Transverse colon (tissue), 4 donors: Measurements from ENCODE around the gene SPATA13. TPM values are rescaled to one million over a fixed set of nuclear protein-coding genes. Genes with fewer than 3 reads are reported as not detected.

Source experiments
- DNase-seq: peaks from one replicate; pipeline ENCODE4 v3.0.0-alpha.2; 2019
- H3K27ac ChIP-seq, 4 donors: fragments of 200-600 bp; sonication (generic); 2 replicates each; pipeline ENCODE4 v1.5.1; 2016 to 2018; ENCODE audit warnings: inconsistent platforms in 4 of 4
- H3K27me3 ChIP-seq: fragments of 200-600 bp; sonication (generic); 2 replicates; pipeline ENCODE4 v1.5.1; 2017; ENCODE audit warnings: inconsistent platforms
- H3K36me3 ChIP-seq, 4 donors: fragments of 200-600 bp; sonication (generic); 2 replicates each; pipeline ENCODE4 v1.5.1; 2017 to 2019; ENCODE audit warnings: inconsistent platforms in 4 of 4
- H3K4me1 ChIP-seq, 4 donors: fragments of 200-600 bp; sonication (generic); 2 replicates each; pipeline ENCODE4 v1.5.1; 2017 to 2020; ENCODE audit warnings: inconsistent platforms in 4 of 4
- H3K4me3 ChIP-seq, 4 donors: fragments of 200-600 bp; sonication (generic); 1 replicate in 1 of 4; 2 replicates in 3 of 4; pipeline versions ENCODE4 v1.5.1 to v1.6.1; 2017 to 2019; ENCODE audit warnings: inconsistent platforms in 4 of 4
- H3K9me3 ChIP-seq, 2 donors: fragments of 200-600 bp; sonication (generic); 2 replicates each; pipeline ENCODE4 v1.5.1; 2017 to 2019; ENCODE audit warnings: inconsistent platforms in 2 of 2
- CTCF ChIP-seq, 5 experiments: fragments of 200-600 bp in 3 of 5; fragments of 450-650 bp in 2 of 5; sonication (generic) in 3 of 5; IDR thresholded peaks; 1 replicate in 2 of 5; 2 replicates in 3 of 5; pipeline ENCODE4 v1.5.1; 2016 to 2017; ENCODE audit warnings: antibody characterized with exemption in 5 of 5, inconsistent platforms in 3 of 5, mild to moderate bottlenecking in 2 of 5, moderate library complexity in 1 of 5
- EP300 ChIP-seq: sonication (generic); formaldehyde crosslinking; IDR thresholded peaks from one replicate; pipeline ENCODE4 v1.6.1; 2017; ENCODE audit warnings: antibody characterized with exemption, low read depth
- POLR2A ChIP-seq: fragments of 450-650 bp; IDR thresholded peaks from one replicate; pipeline ENCODE4 v1.6.1; 2016; ENCODE audit warnings: antibody characterized with exemption, mild to moderate bottlenecking, moderate library complexity
- POLR2AphosphoS5 ChIP-seq, 3 donors: sonication (generic); formaldehyde crosslinking; IDR thresholded peaks; one replicate each; pipeline ENCODE4 v1.6.1; 2016; ENCODE audit warnings: antibody characterized with exemption in 3 of 3
- WGBS, 2 donors: methylation state at CpG; one replicate each; pipeline ENCODE4 v1.1.5; 2018; ENCODE audit warnings: low coverage in 1 of 2; 5-methylcytosine and 5-hydroxymethylcytosine counted together
- in situ Hi-C, 4 donors: fragments of 200-750 bp; cut with MboI; loops; one replicate each; pipeline versions ENCODE4 v1.15.0 to v1.15.1; 2017; ENCODE audit warnings: low sequenced_read_pairs in 3 of 4, low pct_ligation_motif_present in 1 of 4, low pct_unique_long_range_greater_than_20kb in 1 of 4
- intact Hi-C: fragments of 100-400 bp; cut with DNase I; formaldehyde crosslinking; loops from one replicate; pipeline ENCODE4 v1.15.1; 2023; ENCODE audit warnings: low total_unique reads
- total RNA-seq, 4 donors: library from RNA; depleted of rRNA; stranded (reverse); fragments of >200 nt; gene quantifications; one replicate each; pipeline ENCODE4 v1.1.0, GENCODE V29; 2016

SPATA13 gene
- total RNA-seq, 4 donors from 2014 or later, result 85.1 to 612 (median 228) TPM

GRCh38 chr13:24162604-24163003 lies 2.1 kb downstream of the SPATA13 start:
- 53 to 60% methylated on average over 1 to 3 of the region's 3 CpGs for WGBS, 2 donors
- H3K27ac ChIP-seq, result peak overlapping the region; percentile 81 to 93 (median 88)
- no peak for DNase-seq
- H3K27me3 ChIP-seq, result no peaks in the 10 kb centered on the region
- in situ Hi-C loops, result no loop called here
- H3K4me1 ChIP-seq, result peaks cover 4 to 36% (median 20%) of the 10 kb centered on the region in 4 donors
- no peak for TF ChIP-seq CTCF (IDR thresholded peaks at IDR 0.05)
- no peak for TF ChIP-seq POLR2A
- TF ChIP-seq EP300, result no peak
- TF ChIP-seq POLR2AphosphoS5 (IDR thresholded peaks at IDR 0.05), result no peak
- no peaks in the 10 kb centered on the region for H3K36me3 ChIP-seq
- H3K9me3 ChIP-seq, result no peaks in the 10 kb centered on the region
- intact Hi-C loops, result loop anchor here (10.0 kb wide), 1 partner anchor 62 kb away; no protein-coding TSS in a partner anchor
- H3K4me3 ChIP-seq, result peak overlapping the region in 2 of 4 donors; percentile 84 to 89

GRCh38 chr13:24165746-24166145 lies 5.2 kb downstream of the SPATA13 start:
- Histone ChIP-seq H3K36me3 (no peaks in the 10 kb centered on the region), H3K4me3 (no peak overlapping the region), H3K9me3 (no peaks in the 10 kb centered on the region), H3K4me1 (peaks cover 0 to 28% (median 15%) of the 10 kb centered on the region in 4 donors), H3K27ac (no peak overlapping the region), H3K27me3 (no peaks in the 10 kb centered on the region)
- 79 to 88% methylated on average over 2 to 4 of the region's 4 CpGs for WGBS, 2 donors
- no peak for TF ChIP-seq POLR2A
- no peak for TF ChIP-seq POLR2AphosphoS5 (IDR thresholded peaks at IDR 0.05)
- TF ChIP-seq EP300, result no peak
- TF ChIP-seq CTCF (IDR thresholded peaks at IDR 0.05), result no peak
- intact Hi-C loops, result loop anchor here (10.0 kb wide), 1 partner anchor 59 kb away; no protein-coding TSS in a partner anchor
- no peak for DNase-seq
- in situ Hi-C loops, result no loop called here

GRCh38 chr13:24166561-24166960 lies 6.0 kb downstream of the SPATA13 start:
- no peaks in the 10 kb centered on the region for H3K36me3 ChIP-seq
- H3K27ac ChIP-seq, result no peak overlapping the region
- H3K9me3 ChIP-seq, result no peaks in the 10 kb centered on the region
- intact Hi-C loops (loop anchor here (10.0 kb wide), 1 partner anchor 58 kb away; no protein-coding TSS in a partner anchor), in situ Hi-C loops (no loop called here)
- WGBS, 2 donors, result 66% methylated on average over 2 of the region's 2 CpGs; no CpG with 5 or more reads in 1 of the 2 donors
- H3K4me1 ChIP-seq, result peaks cover 0 to 25% (median 15%) of the 10 kb centered on the region in 4 donors
- TF ChIP-seq POLR2A, result no peak
- no peak for TF ChIP-seq POLR2AphosphoS5 (IDR thresholded peaks at IDR 0.05)
- TF ChIP-seq CTCF (IDR thresholded peaks at IDR 0.05), result no peak
- TF ChIP-seq EP300, result no peak
- H3K27me3 ChIP-seq, result no peaks in the 10 kb centered on the region
- DNase-seq, result no peak
- no peak overlapping the region for H3K4me3 ChIP-seq

GRCh38 chr13:24167666-24168391 lies 7.3 kb downstream of the SPATA13 start:
- Histone ChIP-seq H3K4me3 (no peak overlapping the region), H3K9me3 (no peaks in the 10 kb centered on the region), H3K27me3 (no peaks in the 10 kb centered on the region), H3K27ac (peak overlapping the region in 2 of 4 donors; percentile 15 to 55), H3K36me3 (no peaks in the 10 kb centered on the region), H3K4me1 (peaks cover 0 to 12% (median 7%) of the 10 kb centered on the region in 4 donors)
- no peak for TF ChIP-seq CTCF (IDR thresholded peaks at IDR 0.05)
- TF ChIP-seq POLR2AphosphoS5 (IDR thresholded peaks at IDR 0.05), result no peak
- no peak for TF ChIP-seq POLR2A
- intact Hi-C loops, result loop anchor here (10.0 kb wide), 1 partner anchor 57 kb away; no protein-coding TSS in a partner anchor
- in situ Hi-C loops, result no loop called here
- no peak for DNase-seq
- 67 to 80% methylated on average over 4 to 6 of the region's 6 CpGs for WGBS, 2 donors
